ENCODE results near the gene YY1AP1.
"Not testable (repeated sequence)": the region's sequence is repeated elsewhere in the genome, so short reads cannot be mapped to it uniquely, and the experiment has no call there.

DNA sequence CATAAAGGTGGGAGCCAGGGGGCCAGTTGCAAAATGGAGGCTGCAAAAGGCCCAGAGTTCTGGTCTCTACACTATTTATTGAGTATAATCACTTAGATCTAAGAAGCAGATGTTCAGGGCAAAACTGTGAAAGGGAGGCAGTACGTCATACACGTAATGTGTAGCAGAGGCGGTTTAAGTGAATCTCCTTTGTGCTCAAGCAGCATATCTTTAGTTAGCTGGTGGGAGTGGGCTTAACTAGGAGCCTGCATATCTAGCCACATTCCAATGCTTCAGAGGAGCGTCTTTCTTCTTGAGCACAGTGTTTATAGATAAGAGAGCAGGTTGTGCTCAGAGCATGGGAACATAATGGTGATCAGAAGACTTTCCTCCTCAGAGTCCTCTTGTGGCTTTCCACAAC, 10.5 kb upstream of the YY1AP1 start:
- TF ChIP-seq, protein P1, sequence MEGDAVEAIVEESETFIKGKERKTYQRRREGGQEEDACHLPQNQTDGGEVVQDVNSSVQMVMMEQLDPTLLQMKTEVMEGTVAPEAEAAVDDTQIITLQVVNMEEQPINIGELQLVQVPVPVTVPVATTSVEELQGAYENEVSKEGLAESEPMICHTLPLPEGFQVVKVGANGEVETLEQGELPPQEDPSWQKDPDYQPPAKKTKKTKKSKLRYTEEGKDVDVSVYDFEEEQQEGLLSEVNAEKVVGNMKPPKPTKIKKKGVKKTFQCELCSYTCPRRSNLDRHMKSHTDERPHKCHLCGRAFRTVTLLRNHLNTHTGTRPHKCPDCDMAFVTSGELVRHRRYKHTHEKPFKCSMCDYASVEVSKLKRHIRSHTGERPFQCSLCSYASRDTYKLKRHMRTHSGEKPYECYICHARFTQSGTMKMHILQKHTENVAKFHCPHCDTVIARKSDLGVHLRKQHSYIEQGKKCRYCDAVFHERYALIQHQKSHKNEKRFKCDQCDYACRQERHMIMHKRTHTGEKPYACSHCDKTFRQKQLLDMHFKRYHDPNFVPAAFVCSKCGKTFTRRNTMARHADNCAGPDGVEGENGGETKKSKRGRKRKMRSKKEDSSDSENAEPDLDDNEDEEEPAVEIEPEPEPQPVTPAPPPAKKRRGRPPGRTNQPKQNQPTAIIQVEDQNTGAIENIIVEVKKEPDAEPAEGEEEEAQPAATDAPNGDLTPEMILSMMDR (IDR thresholded peaks at IDR 0.05; ENCODE audit: low read depth, low read length), result not testable (repeated sequence)
- not testable (repeated sequence) for TF ChIP-seq POLR2A (IDR thresholded peaks at IDR 0.05; ENCODE audit: extremely low read depth, insufficient read length); MYC (IDR thresholded peaks at IDR 0.05; ENCODE audit: low read depth, low read length)
- TF ChIP-seq, protein P2, sequence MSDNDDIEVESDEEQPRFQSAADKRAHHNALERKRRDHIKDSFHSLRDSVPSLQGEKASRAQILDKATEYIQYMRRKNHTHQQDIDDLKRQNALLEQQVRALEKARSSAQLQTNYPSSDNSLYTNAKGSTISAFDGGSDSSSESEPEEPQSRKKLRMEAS (IDR thresholded peaks at IDR 0.05; ENCODE audit: low read depth, low read length), result not testable (repeated sequence)
